Liver (tissue), 3 donors: ENCODE data around the gene DMAP1.

Experiments used
- ATF3 ChIP-seq: IDR thresholded peaks from 2 replicates; pipeline ENCODE4 v1.6.1; 2016; ENCODE audit warnings: antibody characterized with exemption
- CTCF ChIP-seq: fragments of 150-350 bp; IDR thresholded peaks from 2 replicates; pipeline ENCODE4 v1.5.1; 2017; ENCODE audit warnings: improper control_type of control experiment, low read depth, low read length; ENCODE audit not compliant: missing input control
- MAX ChIP-seq: IDR thresholded peaks from 2 replicates; pipeline ENCODE4 v1.6.1; 2016; ENCODE audit warnings: antibody characterized with exemption
- NR2F2 ChIP-seq: IDR thresholded peaks from 2 replicates; pipeline ENCODE4 v1.6.1; 2016; ENCODE audit warnings: antibody characterized with exemption
- RAD21 ChIP-seq, 2 donors: IDR thresholded peaks; 2 replicates each; pipeline ENCODE4 v1.6.1; 2016; ENCODE audit warnings: antibody characterized with exemption in 2 of 2, mild to moderate bottlenecking in 2 of 2
- SP1 ChIP-seq: IDR thresholded peaks from 2 replicates; pipeline ENCODE4 v1.6.1; 2018; ENCODE audit warnings: antibody characterized with exemption, mild to moderate bottlenecking
- TAF1 ChIP-seq: conservative IDR thresholded peaks from 2 replicates; pipeline ENCODE4 v1.6.1; 2016; ENCODE audit warnings: antibody characterized with exemption, mild to moderate bottlenecking
- YY1 ChIP-seq: IDR thresholded peaks from 2 replicates; pipeline ENCODE4 v1.6.1; 2016; ENCODE audit warnings: antibody characterized with exemption, mild to moderate bottlenecking
- ZBTB33 ChIP-seq: IDR thresholded peaks from 2 replicates; pipeline ENCODE4 v1.6.1; 2016; ENCODE audit warnings: antibody characterized with exemption
- donor health status: healthy.
- donor health status: healthy.

GRCh38 chr1:44263568-44264450, 50.5 kb downstream of the DMAP1 start:
- TF ChIP-seq CTCF = no peak
- no peak for TF ChIP-seq YY1
- no peak for TF ChIP-seq SP1
- no peak for TF ChIP-seq MAX
- no peak for TF ChIP-seq TAF1
- no peak for TF ChIP-seq ATF3
- TF ChIP-seq ZBTB33 = no peak
- TF ChIP-seq RAD21 (IDR thresholded peaks at IDR 0.05) = no peak
- TF ChIP-seq NR2F2 = no peak
